Breast epithelium (tissue), 3 donors: ENCODE data around the gene CFAP46.

Source experiments
- CTCF ChIP-seq, 3 donors: fragments of 450-650 bp; IDR thresholded peaks; one replicate each; pipeline ENCODE4 v1.5.1; 2016 to 2017; ENCODE audit warnings: antibody characterized with exemption in 3 of 3, mild to moderate bottlenecking in 3 of 3, moderate library complexity in 3 of 3
- POLR2A ChIP-seq: fragments of 450-650 bp; IDR thresholded peaks from one replicate; pipeline ENCODE4 v1.6.1; 2016; ENCODE audit warnings: antibody characterized with exemption, mild to moderate bottlenecking, moderate library complexity
- POLR2AphosphoS5 ChIP-seq, 3 donors: sonication (generic); formaldehyde crosslinking; IDR thresholded peaks; one replicate each; pipeline ENCODE4 v1.6.1; 2017; ENCODE audit warnings: antibody characterized with exemption in 3 of 3

DNA sequence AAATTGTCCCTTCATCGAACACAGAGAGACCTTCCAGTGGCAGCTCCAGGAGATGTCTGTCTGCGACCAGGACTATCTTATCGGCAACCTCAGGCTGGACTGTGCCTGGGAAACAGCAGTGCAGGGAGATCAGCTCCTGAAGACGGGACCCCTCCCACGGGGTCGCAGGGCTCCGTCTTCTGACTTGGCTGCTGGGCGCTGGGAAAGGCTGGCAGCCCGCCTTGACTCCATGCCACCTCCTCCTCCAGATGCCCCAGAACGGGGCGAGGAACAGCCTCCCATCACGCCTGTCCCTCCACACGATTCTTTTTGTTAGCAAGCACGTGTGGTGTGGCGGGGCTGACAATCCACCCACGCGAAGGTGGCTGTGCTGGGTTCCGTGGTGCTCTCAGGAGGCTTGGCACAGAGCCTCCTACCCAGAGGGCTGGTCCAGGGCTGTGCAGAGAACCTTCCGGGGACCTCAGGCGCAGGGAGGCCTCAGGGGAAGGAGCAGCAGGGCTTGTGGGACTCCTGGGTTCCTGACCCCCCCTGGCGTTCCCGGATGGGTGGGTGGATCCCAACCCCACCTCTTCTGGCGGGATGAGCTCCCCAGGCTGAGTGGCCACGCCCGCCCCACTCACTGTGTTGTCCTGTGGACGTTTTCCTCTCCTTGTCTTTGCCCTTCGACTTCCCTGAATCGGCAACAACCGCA lies 108.8 kb downstream of the CFAP46 start:
- TF ChIP-seq CTCF (IDR thresholded peaks at IDR 0.05) (no peak), POLR2A (no peak), POLR2AphosphoS5 (IDR thresholded peaks at IDR 0.05) (no peak)
